Measurements from ENCODE around the gene ZNF280C. TPM values are rescaled to one million over a fixed set of nuclear protein-coding genes. Genes with fewer than 3 reads are reported as not detected.
A peak's percentile ranks its signal among the peaks of the same experiment; 100 is the strongest.
"Not testable (repeated sequence)": the region's sequence is repeated elsewhere in the genome, so short reads cannot be mapped to it uniquely, and the experiment has no call there.

The ZNF280C gene
- total RNA-seq, 1 donor from 2014 or later, result 0.72 TPM

GRCh38 chrX:130262231-130262630 is 6.5 kb downstream of the ZNF280C start:
- DNase-seq (ENCODE audit: low spot score), result no peak

- DNase-seq (ENCODE audit: low spot score), result peak; percentile 2
These were observed 7.3 kb downstream of the ZNF280C start for GRCh38 chrX:130261296-130261893.

GRCh38 chrX:130260316-130260715 is 8.4 kb downstream of the ZNF280C start:
- DNase-seq (ENCODE audit: low spot score), result no peak

- DNase-seq (ENCODE audit: low spot score), result no peak
These were observed 14.8 kb downstream of the ZNF280C start for GRCh38 chrX:130253916-130254315.

GRCh38 chrX:130251671-130252070 is 17.0 kb downstream of the ZNF280C start:
- no peak for DNase-seq (ENCODE audit: low spot score)

GRCh38 chrX:130247996-130248395 is 20.7 kb downstream of the ZNF280C start:
- no peak for DNase-seq (ENCODE audit: low spot score)

- no peak for DNase-seq (ENCODE audit: low spot score)
These were observed 22.6 kb downstream of the ZNF280C start for GRCh38 chrX:130246084-130246483.

GRCh38 chrX:130245441-130245840 is 23.3 kb downstream of the ZNF280C start:
- peak; percentile 24 for DNase-seq (ENCODE audit: low spot score)

GRCh38 chrX:130231184-130231583 is 37.5 kb downstream of the ZNF280C start:
- DNase-seq (ENCODE audit: low spot score), result not testable (repeated sequence)

- no peak for DNase-seq (ENCODE audit: low spot score)
These were observed 39.8 kb downstream of the ZNF280C start for GRCh38 chrX:130228871-130229270.

- no peak for DNase-seq (ENCODE audit: low spot score)
These were observed 43.9 kb downstream of the ZNF280C start for GRCh38 chrX:130224810-130225209.

GRCh38 chrX:130216320-130216719 is 52.4 kb downstream of the ZNF280C start:
- no peak for DNase-seq (ENCODE audit: low spot score)

- no peak for DNase-seq (ENCODE audit: low spot score)
These were observed 55.3 kb downstream of the ZNF280C start for GRCh38 chrX:130213376-130213775.

GRCh38 chrX:130212371-130212770 is 56.3 kb downstream of the ZNF280C start:
- DNase-seq (ENCODE audit: low spot score), result no peak

- DNase-seq (ENCODE audit: low spot score), result no peak
These were observed 57.1 kb downstream of the ZNF280C start for GRCh38 chrX:130211415-130212186.

GRCh38 chrX:130204647-130205046 is 64.1 kb downstream of the ZNF280C start:
- DNase-seq (ENCODE audit: low spot score), result no peak

GRCh38 chrX:130197464-130197863 is 71.2 kb downstream of the ZNF280C start:
- no peak for DNase-seq (ENCODE audit: low spot score)

- peak; percentile 16 for DNase-seq (ENCODE audit: low spot score)
These were observed 72.2 kb downstream of the ZNF280C start for GRCh38 chrX:130196466-130196865.

- DNase-seq (ENCODE audit: low spot score), result no peak
These were observed 77.9 kb downstream of the ZNF280C start for GRCh38 chrX:130190801-130191200.

- DNase-seq (ENCODE audit: low spot score), result peak; percentile 93
These were observed 82.0 kb downstream of the ZNF280C start for GRCh38 chrX:130186651-130187050.

- DNase-seq (ENCODE audit: low spot score), result no peak
These were observed 83.8 kb downstream of the ZNF280C start for GRCh38 chrX:130184857-130185256.

- no peak for DNase-seq (ENCODE audit: low spot score)
These were observed 84.5 kb downstream of the ZNF280C start for GRCh38 chrX:130184168-130184567.

GRCh38 chrX:130179579-130180215 is 89.0 kb downstream of the ZNF280C start:
- DNase-seq (ENCODE audit: low spot score), result peak; percentile 71
